IPS-18a (cell line): ENCODE measurements around the gene LDB2.
"Not testable (repeated sequence)": the region's sequence is repeated elsewhere in the genome, so short reads cannot be mapped to it uniquely, and the experiment has no call there.

Source experiments
- H3K27ac ChIP-seq: one replicate; pipeline ENCODE4 v1.5.1; 2013; ENCODE audit warnings: low read length
- H3K27me3 ChIP-seq: one replicate; pipeline ENCODE4 v1.6.1; 2013; ENCODE audit warnings: mild to moderate bottlenecking, low read length; ENCODE audit not compliant: control insufficient read depth, insufficient read depth
- H3K36me3 ChIP-seq: one replicate; pipeline ENCODE4 v1.6.1; 2013; ENCODE audit warnings: low read depth, low read length; ENCODE audit not compliant: control insufficient read depth
- H3K4me1 ChIP-seq: one replicate; pipeline ENCODE4 v1.6.1; 2013; ENCODE audit warnings: low read depth, low read length; ENCODE audit not compliant: control insufficient read depth
- H3K4me3 ChIP-seq: one replicate; pipeline ENCODE4 v1.5.1; 2013; ENCODE audit warnings: low read length
- H3K9ac ChIP-seq: one replicate; pipeline ENCODE4 v1.6.1; 2013; ENCODE audit warnings: mild to moderate bottlenecking, low read length, moderate library complexity
- H3K9me3 ChIP-seq: one replicate; pipeline ENCODE4 v1.6.1; 2013; ENCODE audit warnings: low read depth, low read length; ENCODE audit not compliant: control insufficient read depth

Gene LDB2

DNA sequence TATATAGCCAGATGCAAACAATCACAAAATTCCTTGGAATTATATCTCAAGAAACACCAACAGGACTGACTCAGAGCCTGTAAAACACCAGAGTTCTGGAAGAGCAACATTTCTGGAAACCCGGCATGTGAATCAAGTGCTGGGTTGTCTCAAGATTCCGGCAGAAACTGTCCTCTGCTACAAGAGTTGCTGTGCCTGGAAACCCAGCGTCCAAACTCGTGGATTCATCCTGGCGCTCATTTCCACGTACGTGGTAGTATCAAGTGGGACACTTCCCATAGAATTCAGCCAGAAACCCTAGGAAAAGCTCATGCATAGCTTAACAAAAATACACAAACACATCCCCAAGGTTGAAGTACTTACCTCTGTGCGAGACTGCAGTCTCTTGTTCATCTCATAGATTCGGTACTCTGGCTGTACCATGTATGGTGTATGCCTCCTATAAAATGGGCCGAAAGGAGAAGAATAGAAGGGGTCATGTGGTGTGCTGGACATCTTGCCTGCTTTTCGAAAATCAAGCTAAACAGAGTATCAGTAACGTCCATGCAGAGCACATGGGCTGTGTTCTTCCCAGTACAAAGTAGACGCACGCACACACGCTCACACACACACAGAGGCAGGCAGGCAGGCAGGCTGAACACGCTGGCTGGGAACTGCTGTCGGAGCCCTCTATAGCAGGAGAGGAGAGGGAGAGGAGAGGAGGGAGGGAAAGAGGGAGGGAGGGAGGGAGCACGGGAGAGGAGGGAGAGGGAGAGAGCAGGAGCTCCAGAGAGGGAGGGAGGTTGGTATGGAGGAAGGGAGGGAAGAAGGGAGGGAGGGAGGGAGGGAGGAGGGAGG is at the start of gene LDB2:
TSS of gene LDB2 (minus strand) at position 655 of the 837 bp plus-strand sequence.
- Histone ChIP-seq H3K27ac (peak within 1 kb of the TSS; percentile 69), H3K4me3 (peak within 1 kb of the TSS; percentile 91), H3K9ac (peak within 1 kb of the TSS; percentile 69)

DNA sequence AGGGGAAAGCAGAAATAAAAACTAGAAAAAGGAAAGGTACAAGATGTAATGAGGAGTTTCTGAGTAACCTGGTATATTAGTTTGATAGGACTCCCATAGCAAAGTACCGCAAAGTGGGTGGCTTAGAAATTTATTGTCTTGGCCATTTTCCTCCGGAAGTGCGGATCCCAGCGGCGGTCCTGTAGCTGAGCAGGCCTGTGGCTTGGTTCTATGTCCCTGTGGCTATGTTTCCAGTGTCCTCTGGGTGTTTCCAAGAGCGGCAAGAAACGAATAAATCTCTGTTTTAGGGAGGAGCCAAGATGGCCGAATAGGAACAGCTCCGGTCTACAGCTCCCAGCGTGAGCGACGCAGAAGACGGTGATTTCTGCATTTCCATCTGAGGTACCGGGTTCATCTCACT is 44.0 kb upstream of the LDB2 start:
- H3K27ac ChIP-seq = no peak overlapping the region
- no peaks in the 10 kb centered on the region for H3K27me3 ChIP-seq
- H3K36me3 ChIP-seq = no peaks in the 10 kb centered on the region
- peaks cover 3% of the 10 kb centered on the region for H3K4me1 ChIP-seq
- H3K4me3 ChIP-seq = no peak overlapping the region
- H3K9ac ChIP-seq = no peak overlapping the region
- H3K9me3 ChIP-seq = no peaks in the 10 kb centered on the region

More for the DNA sequence above, at the start of gene LDB2:
- Histone ChIP-seq H3K27me3 (no peaks in the 10 kb centered on the region), H3K36me3 (no peaks in the 10 kb centered on the region), H3K4me1 (peaks cover 65% of the 10 kb centered on the region), H3K9me3 (no peaks in the 10 kb centered on the region)

DNA sequence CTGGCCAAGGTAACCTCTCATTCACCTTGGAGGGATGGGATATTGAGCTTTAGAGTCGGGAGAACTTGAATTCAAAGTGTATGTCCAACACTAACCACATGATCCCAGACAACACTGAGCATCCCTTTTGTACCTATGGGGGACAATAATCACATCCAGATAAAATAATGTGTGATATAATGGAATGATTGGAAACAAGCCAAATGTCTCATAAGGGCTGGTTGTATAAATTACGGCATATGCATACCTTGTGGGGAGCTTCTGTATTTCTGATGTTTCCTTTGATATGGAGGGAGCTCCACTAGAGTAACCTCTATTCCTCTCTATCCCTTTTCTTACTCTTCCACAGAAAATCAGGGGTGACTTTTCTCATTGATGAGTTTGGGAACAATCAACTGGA is 40.7 kb upstream of the LDB2 start:
- Histone ChIP-seq H3K36me3 (no peaks in the 10 kb centered on the region), H3K9me3 (no peaks in the 10 kb centered on the region), H3K9ac (no peak overlapping the region), H3K27me3 (no peaks in the 10 kb centered on the region), H3K4me1 (peaks cover 3% of the 10 kb centered on the region), H3K4me3 (no peak overlapping the region), H3K27ac (no peak overlapping the region)

DNA sequence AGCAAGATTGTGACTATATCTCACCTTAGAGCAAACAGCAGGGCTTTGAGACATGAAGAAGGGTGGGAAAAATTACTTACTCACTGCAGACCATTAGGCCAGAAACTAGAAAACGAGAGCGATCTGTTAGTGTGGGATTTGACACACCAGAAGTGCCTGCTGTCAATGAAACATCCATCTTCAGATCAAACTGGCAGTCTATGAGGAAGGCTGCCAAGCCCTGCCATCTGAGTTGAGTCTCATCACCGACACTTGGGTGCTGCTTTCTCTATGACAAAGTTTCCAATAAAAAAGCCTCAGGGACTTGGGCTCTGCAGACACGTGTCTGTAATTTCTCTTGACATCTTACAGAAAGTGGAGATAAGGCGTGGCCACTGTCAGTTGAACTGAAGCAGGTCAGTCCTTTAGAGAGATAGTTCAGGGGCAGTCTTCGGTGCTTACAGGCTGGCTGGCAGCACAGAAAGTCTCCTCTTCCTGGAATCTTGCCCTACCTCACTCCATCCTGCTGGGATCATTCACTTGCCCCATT is 40.1 kb upstream of the LDB2 start:
- no peaks in the 10 kb centered on the region for H3K27me3 ChIP-seq

DNA sequence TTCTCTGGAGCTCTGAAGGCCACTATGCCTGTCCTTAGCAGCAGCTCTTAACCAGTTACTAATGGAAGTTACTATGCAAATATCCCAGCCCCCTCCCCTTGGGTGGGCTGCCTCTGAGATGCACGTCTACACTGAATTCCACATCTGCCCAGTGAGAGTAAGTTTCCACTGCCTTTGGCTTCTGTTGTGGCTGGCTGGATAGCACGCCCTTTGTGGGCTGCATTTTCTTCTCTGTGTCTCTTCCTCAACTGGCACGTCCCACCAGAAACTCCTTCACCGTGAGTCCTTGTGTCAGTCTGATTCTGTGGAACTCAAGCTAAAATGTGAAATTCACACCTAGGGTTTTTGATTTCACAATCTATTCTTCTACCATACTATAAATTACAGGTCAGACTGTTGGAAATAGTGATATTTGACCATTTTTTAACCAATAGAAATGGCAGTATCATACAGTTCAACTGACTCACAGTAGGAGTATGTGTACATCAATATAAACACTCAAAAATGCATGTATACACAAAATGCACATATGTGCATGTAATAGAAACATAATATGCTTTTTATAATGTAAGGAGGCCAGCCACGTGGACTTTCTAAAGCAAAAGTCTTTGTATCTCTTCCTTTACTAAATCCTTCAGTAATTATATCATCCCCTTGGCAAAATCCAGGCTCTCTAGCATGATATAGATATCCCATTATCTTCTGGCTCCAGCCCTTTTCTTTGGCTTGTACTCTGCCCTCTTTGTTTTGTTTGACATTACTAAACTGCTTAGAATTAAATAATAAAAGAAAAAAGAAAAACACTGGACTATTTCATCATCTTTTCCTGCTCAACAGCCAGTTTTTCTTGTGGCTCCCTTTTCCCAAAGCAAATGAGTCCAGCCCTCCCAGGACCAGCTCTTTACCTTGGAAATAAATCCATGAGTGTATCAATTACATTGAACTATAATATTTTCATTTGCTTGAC is 33.2 kb upstream of the LDB2 start:
- Histone ChIP-seq H3K9me3 (no peaks in the 10 kb centered on the region), H3K27ac (no peak overlapping the region), H3K9ac (no peak overlapping the region), H3K36me3 (no peaks in the 10 kb centered on the region), H3K4me3 (no peak overlapping the region), H3K4me1 (peaks cover 8% of the 10 kb centered on the region), H3K27me3 (no peaks in the 10 kb centered on the region)

More for the DNA sequence above, 40.1 kb upstream of the LDB2 start:
- H3K27ac ChIP-seq = no peak overlapping the region
- peaks cover 5% of the 10 kb centered on the region for H3K4me1 ChIP-seq
- no peak overlapping the region for H3K9ac ChIP-seq
- H3K36me3 ChIP-seq = no peaks in the 10 kb centered on the region
- no peaks in the 10 kb centered on the region for H3K9me3 ChIP-seq
- H3K4me3 ChIP-seq = no peak overlapping the region

DNA sequence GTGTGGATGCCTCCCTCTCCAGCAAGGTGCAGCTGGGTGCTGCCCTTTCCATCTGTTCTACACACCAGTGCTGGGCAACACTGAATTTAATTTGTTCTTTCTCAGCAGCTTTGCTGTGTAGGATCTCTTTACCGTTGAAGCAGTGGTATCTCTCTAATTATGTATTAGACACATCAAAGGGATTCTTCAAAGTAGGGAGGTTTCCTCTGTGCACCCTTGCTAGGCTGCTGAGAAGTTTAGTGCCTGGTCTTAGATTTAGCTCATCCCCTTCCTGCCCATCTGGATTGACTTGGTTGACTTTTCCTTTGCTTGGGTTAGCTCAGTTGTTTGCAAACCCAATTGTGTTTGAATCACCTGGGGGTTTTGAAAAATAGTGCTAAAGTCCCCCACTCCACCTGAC is 27.8 kb upstream of the LDB2 start:
- Histone ChIP-seq H3K9me3 (no peaks in the 10 kb centered on the region), H3K27me3 (no peaks in the 10 kb centered on the region), H3K9ac (no peak overlapping the region), H3K4me3 (no peak overlapping the region), H3K36me3 (no peaks in the 10 kb centered on the region), H3K4me1 (peaks cover 18% of the 10 kb centered on the region), H3K27ac (no peak overlapping the region)

DNA sequence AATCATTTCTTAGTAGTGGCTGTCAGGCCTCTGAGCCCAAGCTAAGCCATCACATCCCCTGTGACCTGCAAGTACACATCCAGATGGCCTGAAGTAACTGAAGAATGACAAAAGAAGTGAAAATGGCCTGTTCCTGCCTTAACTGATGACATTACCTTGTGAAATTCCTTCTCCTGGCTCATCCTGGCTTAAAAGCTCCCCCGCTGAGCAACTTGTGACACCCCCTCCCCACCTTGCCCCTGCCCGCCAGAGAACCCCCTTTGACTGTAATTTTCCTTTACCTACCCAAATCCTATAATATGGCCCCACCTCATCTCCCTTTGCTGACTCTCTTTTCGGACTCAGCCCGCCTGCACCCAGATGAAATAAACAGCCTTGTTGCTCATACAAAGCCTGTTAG is 20.3 kb upstream of the LDB2 start:
- Histone ChIP-seq H3K4me1 (peaks cover 19% of the 10 kb centered on the region), H3K27ac (peak overlapping the region; percentile 7), H3K4me3 (peak overlapping the region; percentile 21), H3K9ac (peak overlapping the region; percentile 14)
- H3K27me3 ChIP-seq, H3K36me3 ChIP-seq, H3K9me3 ChIP-seq: not testable (repeated sequence)

DNA sequence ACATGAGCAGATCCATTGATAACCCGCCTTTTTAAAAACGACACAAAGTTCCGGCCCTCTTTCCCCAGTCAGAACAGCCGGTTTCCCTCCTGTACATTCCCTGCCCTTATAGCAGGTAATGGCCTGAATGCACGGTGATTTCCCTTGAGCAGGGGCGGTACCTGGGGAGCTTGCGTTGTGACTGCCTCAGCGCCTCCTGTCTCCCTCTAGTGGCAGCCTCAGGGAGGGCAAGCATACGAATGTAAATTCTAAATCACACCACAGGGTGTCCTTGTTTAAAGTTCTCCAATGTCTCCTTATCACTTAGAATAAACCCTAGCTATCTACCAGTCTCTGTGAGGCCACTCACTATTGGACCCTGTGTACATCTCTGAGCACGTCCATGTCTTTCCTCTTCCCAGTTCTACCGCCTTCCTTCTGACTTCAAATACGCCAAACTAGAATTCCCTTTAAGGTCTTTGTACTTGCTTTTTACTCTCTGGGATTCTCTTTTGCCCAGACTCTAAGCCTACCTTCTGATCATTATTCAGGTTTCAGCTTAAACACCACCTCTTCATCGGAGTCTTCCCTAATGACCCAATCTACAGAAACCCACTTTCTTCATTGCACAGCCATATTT is 18.4 kb upstream of the LDB2 start:
- peaks cover 19% of the 10 kb centered on the region for H3K4me1 ChIP-seq
- no peak overlapping the region for H3K27ac ChIP-seq
- no peaks in the 10 kb centered on the region for H3K36me3 ChIP-seq
- no peak overlapping the region for H3K9ac ChIP-seq
- no peak overlapping the region for H3K4me3 ChIP-seq
- H3K27me3 ChIP-seq = no peaks in the 10 kb centered on the region
- no peaks in the 10 kb centered on the region for H3K9me3 ChIP-seq

DNA sequence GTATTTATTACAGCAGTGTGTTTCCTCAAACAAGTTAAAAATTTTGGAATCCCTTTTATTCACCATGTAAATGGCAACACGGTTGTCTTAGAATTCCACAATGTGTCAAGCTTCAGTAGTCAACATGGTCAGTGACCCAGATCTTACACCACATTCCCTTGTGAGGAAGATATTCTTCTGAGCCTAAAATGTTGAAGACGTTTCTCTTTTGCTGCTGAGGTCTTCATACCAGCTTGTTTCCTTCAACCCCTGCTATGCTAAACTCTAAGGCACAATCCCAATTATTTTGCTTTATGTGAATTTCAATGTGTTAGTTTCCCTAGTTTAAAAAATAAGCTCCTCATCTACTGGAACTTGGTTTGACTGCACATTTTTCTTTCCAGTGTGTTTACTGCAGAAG is 17.6 kb upstream of the LDB2 start:
- Histone ChIP-seq H3K4me3 (no peak overlapping the region), H3K9me3 (no peaks in the 10 kb centered on the region), H3K27me3 (no peaks in the 10 kb centered on the region)

DNA sequence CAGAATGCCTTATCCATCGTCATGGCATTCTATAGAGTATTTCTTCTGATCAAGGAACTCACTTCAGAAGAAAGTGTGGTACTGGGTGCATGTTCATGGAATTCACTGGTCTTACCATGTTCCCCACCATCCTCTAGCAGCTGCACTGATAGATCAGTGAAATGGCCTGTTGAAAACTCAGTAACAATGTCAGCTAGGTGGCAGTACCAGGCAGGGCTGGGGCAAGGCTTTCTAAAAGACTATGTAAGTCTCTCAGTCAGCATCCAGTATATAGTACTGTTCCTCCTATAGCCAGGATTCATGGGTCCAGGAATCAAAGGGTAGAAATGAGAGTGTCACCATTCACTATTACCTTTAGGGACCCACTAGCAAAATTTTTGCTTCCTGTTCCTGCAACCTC is 15.8 kb upstream of the LDB2 start:
- no peaks in the 10 kb centered on the region for H3K9me3 ChIP-seq
- peaks cover 27% of the 10 kb centered on the region for H3K4me1 ChIP-seq
- no peak overlapping the region for H3K27ac ChIP-seq
- no peak overlapping the region for H3K4me3 ChIP-seq
- no peaks in the 10 kb centered on the region for H3K27me3 ChIP-seq
- H3K9ac ChIP-seq = no peak overlapping the region
- H3K36me3 ChIP-seq = no peaks in the 10 kb centered on the region

More for the DNA sequence above, 17.6 kb upstream of the LDB2 start:
- Histone ChIP-seq H3K36me3 (no peaks in the 10 kb centered on the region), H3K4me1 (peaks cover 19% of the 10 kb centered on the region), H3K9ac (no peak overlapping the region), H3K27ac (no peak overlapping the region)

DNA sequence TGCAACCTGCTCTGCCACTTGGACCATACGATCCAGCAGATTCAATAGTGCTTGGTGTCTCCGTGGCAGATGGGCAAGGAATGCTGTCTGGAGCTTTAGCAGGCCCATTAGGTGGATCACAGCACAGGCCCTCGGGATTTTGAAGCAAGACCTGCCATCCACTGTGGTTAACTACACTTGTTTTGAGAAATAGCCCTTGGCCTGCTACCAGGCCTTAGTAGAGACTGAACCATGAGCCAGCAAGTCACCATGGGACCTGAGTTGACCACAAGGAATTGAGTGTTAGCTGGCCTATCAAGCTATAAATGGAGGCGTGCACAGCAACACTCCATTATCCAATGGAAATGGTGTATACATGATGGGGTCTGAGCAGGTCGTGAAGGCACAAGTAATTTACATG is 14.5 kb upstream of the LDB2 start:
- Histone ChIP-seq H3K27ac (no peak overlapping the region), H3K9me3 (no peaks in the 10 kb centered on the region), H3K4me1 (peaks cover 33% of the 10 kb centered on the region), H3K4me3 (no peak overlapping the region), H3K36me3 (no peaks in the 10 kb centered on the region), H3K27me3 (no peaks in the 10 kb centered on the region), H3K9ac (no peak overlapping the region)
